ENCODE results near the gene DES. TPM values are rescaled to one million over a fixed set of nuclear protein-coding genes. Genes with fewer than 3 reads are reported as not detected.
A peak's percentile ranks its signal among the peaks of the same experiment; 100 is the strongest.

DES gene
- total RNA-seq, 2 donors from 2014 or later: 1.1 to 3.5 TPM

GRCh38 chr2:219433666-219434467 is 15.7 kb downstream of the DES start:
- peaks cover 5% of the 10 kb centered on the region for H3K4me1 ChIP-seq (ENCODE audit: control insufficient read depth, insufficient read depth, low read length)
- peaks cover 27% of the 10 kb centered on the region for H3K27me3 Mint-ChIP-seq (ENCODE audit: insufficient read depth)
- no peak overlapping the region for H3K4me3 ChIP-seq (ENCODE audit: low read length)
- H3K36me3 ChIP-seq (ENCODE audit: control insufficient read depth, insufficient read depth, low read length): no peaks in the 10 kb centered on the region
- peak; percentile 94 for DNase-seq
- H3K4me3 Mint-ChIP-seq: peak overlapping the region; percentile 54
- WGBS, 2 experiments (ENCODE audit: insufficient coverage in 1 of 2, insufficient read length in 1 of 2): 68 to 85% methylated on average over 6 to 16 of the region's 16 CpGs
- peak overlapping the region; percentile 32 for H3K27ac Mint-ChIP-seq
- H3K9me3 ChIP-seq (ENCODE audit: control insufficient read depth, low read length): no peaks in the 10 kb centered on the region
- H3K27me3 ChIP-seq (ENCODE audit: control insufficient read depth, insufficient read depth, low read length, poor library complexity, severe bottlenecking): peaks cover 38% of the 10 kb centered on the region
- no peaks in the 10 kb centered on the region for H3K36me3 Mint-ChIP-seq (ENCODE audit: low read depth)
- H3K4me1 Mint-ChIP-seq: peaks cover 5% of the 10 kb centered on the region
- TF ChIP-seq CTCF (conservative IDR thresholded peaks at IDR 0.05): peak; percentile 85
- no peaks in the 10 kb centered on the region for H3K9me3 Mint-ChIP-seq
- H3K27ac ChIP-seq (ENCODE audit: low read depth, low read length): no peak overlapping the region
- no peak overlapping the region for H3K9ac ChIP-seq (ENCODE audit: extremely low read depth, low read length, poor library complexity, severe bottlenecking)

- no peak for DNase-seq
- Mint-ChIP-seq H3K9me3 (no peaks in the 10 kb centered on the region), H3K27me3 (ENCODE audit: insufficient read depth) (peaks cover 22% of the 10 kb centered on the region), H3K4me1 (peaks cover 5% of the 10 kb centered on the region), H3K36me3 (ENCODE audit: low read depth) (no peaks in the 10 kb centered on the region), H3K4me3 (peak overlapping the region; percentile 54), H3K27ac (peak overlapping the region; percentile 32)
- H3K27ac ChIP-seq (ENCODE audit: low read depth, low read length): no peak overlapping the region
- 43 to 47% methylated on average over 6 of the region's 9 CpGs for WGBS, 2 experiments (ENCODE audit: insufficient coverage in 1 of 2, insufficient read length in 1 of 2)
- no peaks in the 10 kb centered on the region for H3K36me3 ChIP-seq (ENCODE audit: control insufficient read depth, insufficient read depth, low read length)
- TF ChIP-seq CTCF (conservative IDR thresholded peaks at IDR 0.05): no peak
- no peak overlapping the region for H3K9ac ChIP-seq (ENCODE audit: extremely low read depth, low read length, poor library complexity, severe bottlenecking)
- peaks cover 38% of the 10 kb centered on the region for H3K27me3 ChIP-seq (ENCODE audit: control insufficient read depth, insufficient read depth, low read length, poor library complexity, severe bottlenecking)
- H3K4me3 ChIP-seq (ENCODE audit: low read length): no peak overlapping the region
- H3K9me3 ChIP-seq (ENCODE audit: control insufficient read depth, low read length): no peaks in the 10 kb centered on the region
- peaks cover 4% of the 10 kb centered on the region for H3K4me1 ChIP-seq (ENCODE audit: control insufficient read depth, insufficient read depth, low read length)
Measured at GRCh38 chr2:219434468-219434717, 16.2 kb downstream of the DES start.

GRCh38 chr2:219434718-219435525 is 16.7 kb downstream of the DES start, which contains the start of gene SPEG:
SPEG (plus strand) TSS chr2:219434843; CDS start chr2:219434978, 135 bp downstream.
- Mint-ChIP-seq H3K4me1 (peaks cover 5% of the 10 kb centered on the region), H3K9me3 (no peaks in the 10 kb centered on the region), H3K27ac (peak within 1 kb of the TSS; percentile 32), H3K27me3 (ENCODE audit: insufficient read depth) (peaks cover 22% of the 10 kb centered on the region), H3K36me3 (ENCODE audit: low read depth) (no peaks in the 10 kb centered on the region), H3K4me3 (peak within 1 kb of the TSS; percentile 54)
- H3K27me3 ChIP-seq (ENCODE audit: control insufficient read depth, insufficient read depth, low read length, poor library complexity, severe bottlenecking): peaks cover 39% of the 10 kb centered on the region
- no peaks in the 10 kb centered on the region for H3K9me3 ChIP-seq (ENCODE audit: control insufficient read depth, low read length)
- no peak within 1 kb of the TSS for H3K27ac ChIP-seq (ENCODE audit: low read depth, low read length)
- TF ChIP-seq CTCF (conservative IDR thresholded peaks at IDR 0.05): no peak
- no peaks in the 10 kb centered on the region for H3K36me3 ChIP-seq (ENCODE audit: control insufficient read depth, insufficient read depth, low read length)
- no peak within 1 kb of the TSS for H3K9ac ChIP-seq (ENCODE audit: extremely low read depth, low read length, poor library complexity, severe bottlenecking)
- 36 to 37% methylated on average over 43 to 77 of the region's 77 CpGs for WGBS, 2 experiments (ENCODE audit: insufficient coverage in 1 of 2, insufficient read length in 1 of 2)
- no peak within 1 kb of the TSS for H3K4me3 ChIP-seq (ENCODE audit: low read length)
- DNase-seq: peak; percentile 72
- peaks cover 4% of the 10 kb centered on the region for H3K4me1 ChIP-seq (ENCODE audit: control insufficient read depth, insufficient read depth, low read length)

Measured in endodermal cell (in vitro differentiated cells).